ENCODE measurements around the gene RERE.

The RERE gene

DNA sequence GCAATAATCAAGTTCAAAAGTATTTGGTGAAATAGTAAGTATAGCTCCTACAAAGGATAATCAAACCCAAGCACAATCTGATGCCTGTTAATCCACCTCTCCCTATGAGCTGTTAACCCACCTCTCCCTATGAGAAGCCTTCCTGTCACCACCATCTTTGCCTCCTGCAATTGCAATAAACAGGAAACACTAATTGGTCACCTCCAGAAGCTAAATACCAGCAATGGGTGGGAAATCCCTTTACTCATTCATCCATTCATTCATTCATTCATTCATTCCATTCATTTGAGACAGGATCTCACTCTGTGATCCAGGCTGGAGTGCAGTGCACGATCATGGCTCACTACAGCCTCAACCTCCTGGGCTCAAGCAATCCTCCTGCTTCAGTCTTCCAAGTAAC, 132.8 kb downstream of the RERE start:
- no peak for DNase-seq

GRCh38 chr1:8682573-8682972, 134.9 kb downstream of the RERE start:
- DNase-seq: no peak

DNA sequence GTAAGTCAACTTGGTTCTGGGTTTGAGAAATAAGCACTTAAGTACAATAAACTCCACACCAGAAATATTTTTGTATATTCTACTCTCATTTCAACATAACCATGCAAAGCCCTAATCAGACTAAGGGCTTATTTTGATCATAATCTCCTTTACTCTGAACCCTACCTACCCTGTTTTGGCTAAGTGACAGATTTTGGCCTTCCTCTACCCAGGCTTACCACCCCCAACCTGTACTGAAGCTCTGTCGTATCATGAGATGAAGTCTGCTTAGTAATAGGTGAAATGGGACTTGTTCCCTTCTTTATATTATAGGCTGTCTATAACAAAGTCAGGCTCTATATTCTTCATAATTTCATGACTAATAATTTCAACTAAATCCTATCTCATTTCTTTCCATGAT, 135.5 kb downstream of the RERE start:
- DNase-seq: no peak

DNA sequence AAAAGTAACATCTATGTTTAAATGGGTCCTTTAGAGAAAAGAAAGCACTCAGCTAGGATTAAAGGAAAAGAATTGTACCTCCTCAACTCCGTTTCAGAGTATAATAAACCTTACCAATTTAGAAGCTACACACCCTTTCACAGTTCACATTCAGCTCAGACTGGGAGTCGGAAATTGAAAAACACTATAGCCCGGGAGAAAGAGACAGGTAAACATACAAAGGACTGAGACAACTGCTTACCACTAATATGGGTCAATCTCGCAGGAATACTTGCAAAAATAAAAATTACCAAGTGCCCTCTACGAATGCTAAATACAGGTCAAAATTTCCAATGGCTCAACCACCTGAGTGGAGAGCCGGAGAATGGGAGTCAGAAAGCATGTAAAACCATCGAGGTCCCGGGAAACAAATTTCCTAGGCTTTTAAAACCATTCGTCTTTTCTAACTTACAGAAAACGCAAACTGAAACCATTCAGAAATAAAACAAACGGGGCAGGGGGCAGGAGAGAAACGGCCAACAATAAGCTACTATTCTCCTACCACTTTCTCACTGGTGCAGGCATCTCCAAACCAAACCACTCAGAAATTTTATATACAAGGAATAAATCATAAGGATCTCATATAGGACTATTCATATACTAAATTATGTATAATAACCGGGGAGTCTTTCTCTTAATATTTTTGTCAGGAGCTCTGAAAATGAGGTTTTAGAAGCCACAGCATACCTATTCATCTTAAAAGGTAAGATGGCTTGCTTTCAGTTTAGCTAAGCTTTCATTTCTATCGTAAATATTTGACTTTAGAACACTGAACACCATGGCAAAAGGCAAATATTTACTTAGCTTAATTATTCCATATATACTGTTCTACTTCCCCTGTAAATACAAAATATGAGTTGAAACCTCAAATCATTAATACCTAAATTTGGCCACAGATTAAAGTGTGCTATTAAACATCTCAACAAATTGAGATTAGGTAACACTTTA, 136.5 kb downstream of the RERE start:
- DNase-seq: no peak

- DNase-seq: no peak
These were observed 137.3 kb downstream of the RERE start for GRCh38 chr1:8679929-8680663.

- DNase-seq: no peak
These were observed 138.0 kb downstream of the RERE start for GRCh38 chr1:8679395-8679800.

DNA sequence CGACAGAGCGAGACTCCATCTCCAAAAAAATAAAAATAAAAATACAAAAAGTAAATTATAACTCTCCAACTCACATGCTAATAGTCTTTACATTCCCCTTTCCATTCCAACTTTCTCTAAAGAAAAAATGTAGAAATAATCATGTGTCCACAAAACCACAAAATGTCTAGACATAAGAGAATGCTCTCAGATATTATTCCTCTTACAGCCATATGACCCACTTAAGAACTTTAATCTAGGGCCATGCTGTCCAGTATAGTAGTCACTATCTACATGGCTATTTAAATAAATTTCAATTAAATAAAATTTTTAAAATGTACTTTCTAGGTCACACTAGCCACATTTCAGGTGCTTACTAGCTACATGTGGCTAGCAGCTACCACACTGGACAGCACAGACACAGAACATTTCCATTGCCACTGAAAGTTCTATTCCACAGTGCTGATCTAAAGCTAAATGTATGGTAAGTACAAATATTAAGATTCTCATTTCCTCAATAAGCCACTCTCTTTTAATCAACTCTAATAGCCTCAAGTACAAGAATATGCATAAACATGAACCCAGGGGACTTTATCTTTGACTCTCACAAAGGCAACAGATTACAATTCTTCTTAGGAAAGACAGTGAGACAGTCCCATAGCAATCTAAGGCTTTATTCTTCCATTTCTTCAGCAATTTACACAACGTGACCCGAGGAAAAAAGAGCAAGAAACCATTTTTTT, 138.6 kb downstream of the RERE start:
- DNase-seq: no peak

GRCh38 chr1:8677782-8678181, 139.7 kb downstream of the RERE start:
- DNase-seq: no peak

DNA sequence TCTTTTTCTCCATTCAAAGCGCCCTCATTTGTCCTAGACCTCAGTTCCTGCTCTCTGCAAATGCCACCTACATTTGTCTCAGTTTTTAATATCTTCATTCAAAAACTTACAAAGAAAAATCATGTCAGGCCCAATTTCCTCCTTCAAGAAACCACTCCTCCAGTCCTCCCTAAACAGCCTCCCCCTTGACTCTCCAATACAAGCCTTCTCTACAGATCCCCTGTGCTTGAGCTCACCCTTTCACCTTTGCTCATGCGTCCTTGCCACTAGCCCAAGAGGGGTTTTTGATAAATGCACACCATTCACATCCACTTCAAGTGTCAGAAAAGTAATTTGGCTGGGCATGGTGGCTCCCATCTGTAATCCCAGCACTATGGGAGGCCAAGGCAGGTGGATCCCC, 140.6 kb downstream of the RERE start:
- no peak for DNase-seq

GRCh38 chr1:8676072-8676471, 141.4 kb downstream of the RERE start:
- DNase-seq: no peak

DNA sequence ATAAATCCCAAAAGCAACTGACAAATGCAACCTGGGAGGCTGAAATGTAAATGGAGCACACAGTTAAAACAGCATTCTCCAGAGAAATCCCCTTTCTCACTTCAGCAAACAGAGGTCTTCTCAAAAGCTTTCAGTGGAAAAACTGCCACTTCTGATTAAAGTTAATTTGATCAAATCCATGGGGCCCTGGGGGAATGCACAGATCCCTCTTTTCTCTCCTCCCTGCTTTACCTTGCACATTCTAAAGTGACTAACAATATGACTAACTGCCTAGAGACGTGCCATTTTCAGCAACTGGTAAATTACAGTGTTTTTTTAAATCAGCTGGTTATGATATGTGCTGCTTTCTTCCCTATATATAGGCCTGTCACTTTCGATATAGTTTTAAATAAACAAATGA, 142.5 kb downstream of the RERE start:
- no peak for DNase-seq

DNA sequence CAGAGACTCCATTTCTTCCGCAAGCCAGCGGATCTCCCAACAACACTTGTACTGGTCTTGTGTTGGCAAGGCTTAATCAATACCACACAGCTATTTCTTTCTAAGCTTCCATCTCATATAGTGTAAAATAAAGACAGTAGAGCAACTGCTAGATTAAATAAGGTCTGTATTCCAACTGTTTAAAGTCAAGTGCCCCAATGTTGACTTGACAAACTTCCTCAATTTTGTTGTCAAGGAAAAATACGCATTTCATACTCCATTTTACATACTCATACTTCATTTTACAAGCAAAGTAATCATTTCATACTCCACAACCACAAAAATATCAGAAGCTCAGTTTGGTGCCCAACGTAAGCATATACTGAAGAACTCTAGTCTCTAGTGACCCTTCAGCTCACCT, 143.0 kb downstream of the RERE start:
- no peak for DNase-seq

DNA sequence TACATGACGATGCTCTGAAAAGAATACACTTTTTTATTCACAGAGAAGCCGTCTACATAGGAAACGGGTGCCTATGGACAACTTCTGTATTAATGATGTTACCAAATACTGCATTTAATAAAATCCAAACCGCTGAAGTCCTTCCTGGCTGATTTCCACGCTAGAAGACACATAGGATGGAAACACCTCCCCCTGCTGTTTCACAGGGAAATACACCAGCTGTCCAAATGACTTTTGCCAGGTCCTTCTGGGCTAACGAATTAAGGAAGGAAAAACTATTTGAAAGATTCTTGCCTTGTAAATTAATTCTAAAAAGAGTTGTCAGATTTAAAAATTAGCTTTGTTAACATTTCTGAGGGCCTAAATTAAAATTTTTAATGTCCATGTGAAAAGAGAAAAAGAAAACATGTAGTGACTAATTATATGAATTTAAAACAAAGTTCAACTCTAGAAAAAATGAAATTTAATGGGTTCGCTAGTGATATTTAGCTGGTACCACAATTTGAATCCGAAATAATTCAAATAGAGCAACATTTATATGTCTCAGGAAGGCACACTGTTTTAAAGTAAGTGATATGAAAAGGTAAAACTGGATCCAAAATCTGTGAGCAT, 146.0 kb downstream of the RERE start:
- peak; percentile 37 for DNase-seq

GRCh38 chr1:8670371-8670818, 147.0 kb downstream of the RERE start:
- no peak for DNase-seq

DNA sequence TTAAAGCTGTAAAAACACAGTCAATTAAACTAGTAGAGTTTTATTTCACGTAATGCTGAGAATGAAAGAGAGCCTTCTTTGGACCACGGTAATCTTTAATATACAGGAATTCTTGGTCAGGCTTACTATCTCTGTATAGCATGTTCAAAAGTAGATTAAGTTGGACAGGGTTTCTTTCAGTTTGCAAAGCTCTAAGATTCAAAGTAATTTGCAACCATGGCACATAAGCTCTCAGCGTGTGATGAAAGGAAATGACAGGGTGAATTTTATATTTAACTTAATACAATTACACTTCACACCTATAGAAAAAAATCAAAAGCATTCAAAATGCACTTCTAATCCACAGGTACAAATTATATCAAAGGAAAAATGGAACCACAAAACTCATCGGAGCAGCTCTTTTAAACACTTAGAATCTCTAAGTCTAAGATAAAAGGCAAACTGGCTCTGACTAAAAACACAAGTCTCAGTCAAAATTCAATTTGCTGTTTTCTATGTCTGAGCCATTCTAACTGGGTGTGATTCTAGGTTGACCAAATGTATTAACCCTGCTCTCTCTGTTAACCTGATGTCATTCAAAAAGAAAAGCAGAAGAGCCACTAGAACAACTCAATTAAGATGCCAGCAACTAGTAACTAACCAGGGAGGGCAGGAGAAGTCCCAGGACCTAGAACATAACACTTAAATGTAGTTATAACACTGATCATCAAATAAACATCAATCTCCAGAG, 147.7 kb downstream of the RERE start:
- no peak for DNase-seq

DNA sequence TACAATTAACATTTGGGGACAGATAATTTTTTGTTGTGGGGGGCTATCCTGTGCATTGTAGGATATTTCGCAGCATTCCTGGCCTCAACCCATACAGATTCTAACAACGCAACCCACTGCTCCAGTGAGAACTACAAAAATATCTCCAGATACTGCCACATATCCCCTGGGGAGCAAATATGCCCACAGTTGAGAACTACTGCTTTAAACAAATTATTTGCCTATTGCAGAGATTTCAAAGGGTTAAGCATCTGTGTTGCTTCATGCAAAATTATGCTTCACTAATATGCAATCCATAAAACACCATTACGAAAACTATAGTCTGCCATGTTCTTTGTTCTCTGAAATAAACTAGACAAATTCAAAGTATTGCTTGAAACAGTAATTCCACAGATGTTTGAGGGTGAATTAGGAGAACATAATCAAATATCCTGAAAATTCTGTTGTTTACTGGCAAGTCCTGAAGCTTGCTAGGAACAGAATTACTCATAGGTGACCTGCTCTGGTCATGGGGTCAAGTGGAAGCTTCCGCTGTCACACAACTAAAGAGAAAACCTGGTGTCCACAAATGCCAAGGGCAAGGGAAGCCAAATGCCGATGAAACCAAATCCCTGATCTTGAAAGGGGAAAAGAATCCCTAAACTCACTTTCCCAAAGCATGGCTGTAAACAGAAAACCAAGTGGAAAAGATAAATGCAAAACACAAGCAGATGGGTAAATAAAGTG, 149.4 kb downstream of the RERE start:
- DNase-seq: no peak

GRCh38 chr1:8666389-8667167, 150.9 kb downstream of the RERE start:
- DNase-seq: no peak

GRCh38 chr1:8665833-8666232, 151.6 kb downstream of the RERE start:
- DNase-seq: no peak

DNA sequence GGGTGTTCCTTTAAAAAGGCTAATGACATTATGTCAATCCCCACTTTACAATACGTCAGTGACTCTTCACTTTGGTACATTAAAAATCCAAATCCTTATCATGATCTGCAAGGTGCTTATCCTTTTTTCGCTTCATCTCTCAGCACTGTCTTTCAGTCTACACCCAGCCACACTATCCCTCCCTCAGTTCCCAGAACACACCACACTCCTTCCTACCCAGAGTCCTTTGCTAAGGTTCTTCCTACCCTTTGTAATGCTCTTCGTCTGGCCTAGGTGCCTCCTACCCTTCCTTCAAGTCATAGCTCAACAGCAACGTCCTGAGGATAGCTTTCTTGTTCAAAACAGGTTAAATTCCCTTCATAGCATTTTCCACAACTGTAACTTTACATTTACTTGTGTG, 152.6 kb downstream of the RERE start:
- no peak for DNase-seq

DNA sequence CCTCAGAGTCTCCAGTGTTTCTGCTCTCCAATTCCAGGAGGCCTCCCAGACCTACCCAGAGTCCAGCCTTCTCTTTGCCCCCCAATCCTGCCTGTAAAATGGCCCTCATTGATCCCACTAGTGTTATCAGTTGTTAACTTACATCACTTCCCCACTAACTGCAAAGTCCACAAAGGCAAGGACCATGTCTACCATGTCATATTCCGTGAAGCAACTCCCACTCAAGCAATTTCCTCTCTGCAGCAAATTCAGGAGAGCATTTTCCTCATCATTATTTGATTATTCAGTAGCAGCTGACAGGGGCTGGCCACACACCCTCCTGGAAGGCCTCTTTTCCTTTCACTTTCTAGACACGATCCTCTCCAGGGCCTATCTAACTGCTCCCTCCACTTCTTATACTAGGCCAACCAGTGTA, 153.5 kb downstream of the RERE start:
- DNase-seq: no peak

Measured in CD4-positive, alpha-beta T cell treated with Interleukin-17A for 4 hours (primary cell).